PC-9 (cell line): ENCODE measurements around the gene ENTHD1. TPM values are rescaled to one million over a fixed set of nuclear protein-coding genes. Genes with fewer than 3 reads are reported as not detected.

ENCODE experiments used
- BruUV-seq: library from RNA; stranded (reverse); fragments of 400-500 nt; replicated peaks from 2 replicates; lab custom pipeline; 2021; lab: Mats Ljungman, UMichigan
- CTCF ChIA-PET: fragments of 300-600 bp; sonication (Branson Sonifier 250); formaldehyde crosslinking; loops from one replicate; lab custom pipeline; 2022; ENCODE audit warnings: antibody characterized with exemption; lab: Charles Lee
- POLR2A ChIA-PET: fragments of 300-600 bp; sonication (Branson Sonifier 250); formaldehyde crosslinking; loops from one replicate; lab custom pipeline; 2022; ENCODE audit warnings: antibody characterized with exemption; ENCODE audit not compliant: unreplicated experiment; lab: Charles Lee
- DNase-seq, 2 experiments: peaks; one replicate each; pipeline versions ENCODE4 v3.0.0 to v3.0.0-alpha.2; 2015 to 2022; ENCODE audit warnings: mixed read lengths in 1 of 2
- H2AFZ ChIP-seq: fragments of 200-600 bp; sonication (generic); 2 replicates; pipeline ENCODE4 v1.8.1; 2017; ENCODE audit warnings: antibody characterized with exemption
- H3F3A ChIP-seq: fragments of 200-600 bp; sonication (generic); 2 replicates; pipeline ENCODE4 v1.8.1; 2017; ENCODE audit warnings: antibody characterized with exemption, mild to moderate bottlenecking, low read depth; ENCODE audit not compliant: insufficient read depth
- H3K27ac ChIP-seq: fragments of 200-600 bp; sonication (generic); 2 replicates; pipeline ENCODE4 v1.6.1; 2016; ENCODE audit warnings: mixed run types
- H3K27me3 ChIP-seq: fragments of 200-600 bp; sonication (generic); 2 replicates; pipeline ENCODE4 v1.6.1; 2016; ENCODE audit warnings: low read depth, mixed run types; ENCODE audit not compliant: insufficient read depth
- H3K36me3 ChIP-seq: fragments of 200-600 bp; sonication (generic); 2 replicates; pipeline ENCODE4 v1.6.1; 2016; ENCODE audit warnings: low read depth, mixed run types
- H3K4me1 ChIP-seq: fragments of 200-600 bp; sonication (generic); replicated peaks from 2 replicates; pipeline ENCODE4 v1.6.1; 2016; ENCODE audit warnings: mixed run types; ENCODE audit not compliant: insufficient read depth
- H3K4me2 ChIP-seq: fragments of 200-600 bp; sonication (generic); 2 replicates; pipeline ENCODE4 v1.6.1; 2017; ENCODE audit warnings: mixed run types
- H3K4me3 ChIP-seq: fragments of 200-600 bp; sonication (generic); 2 replicates; pipeline ENCODE4 v1.6.1; 2016; ENCODE audit warnings: mixed run types
- H3K79me2 ChIP-seq: fragments of 200-600 bp; sonication (generic); 2 replicates; pipeline ENCODE4 v1.6.1; 2017; ENCODE audit warnings: low read depth, mixed run types
- H3K9me2 ChIP-seq: fragments of 200-600 bp; sonication (generic); 2 replicates; pipeline ENCODE4 v1.8.1; 2017; ENCODE audit warnings: mild to moderate bottlenecking; ENCODE audit not compliant: insufficient read depth
- H3K9me3 ChIP-seq: fragments of 200-600 bp; sonication (generic); 2 replicates; pipeline ENCODE4 v1.8.1; 2016; ENCODE audit warnings: low read depth; ENCODE audit not compliant: insufficient read depth
- H4K20me1 ChIP-seq: fragments of 200-600 bp; sonication (generic); 2 replicates; pipeline ENCODE4 v1.8.1; 2017; ENCODE audit not compliant: insufficient read depth
- EZH2 ChIP-seq: fragments of 200-600 bp; sonication (generic); IDR thresholded peaks from 2 replicates; pipeline ENCODE4 v1.8.0; 2017; ENCODE audit warnings: antibody characterized with exemption, low read depth
- intact Hi-C: fragments of 100-400 bp; cut with micrococcal nuclease; formaldehyde crosslinking; loops from one replicate; pipeline ENCODE4 v1.10.0; 2022; ENCODE audit not compliant: unreplicated experiment
- total RNA-seq: library from RNA; stranded (reverse); gene quantifications from 2 replicates; pipeline ENCODE4 v1.2.3, GENCODE V29; 2021
- TF ChIP-seq, protein P1 (sequence below): fragments of 200-600 bp; sonication (generic); conservative IDR thresholded peaks from 2 replicates; pipeline ENCODE4 v1.6.1; 2017; ENCODE audit warnings: mixed run types, antibody characterized with exemption, mild to moderate bottlenecking, moderate library complexity

The ENTHD1 gene
- total RNA-seq, 1 experiment from 2014 or later = not detected

DNA sequence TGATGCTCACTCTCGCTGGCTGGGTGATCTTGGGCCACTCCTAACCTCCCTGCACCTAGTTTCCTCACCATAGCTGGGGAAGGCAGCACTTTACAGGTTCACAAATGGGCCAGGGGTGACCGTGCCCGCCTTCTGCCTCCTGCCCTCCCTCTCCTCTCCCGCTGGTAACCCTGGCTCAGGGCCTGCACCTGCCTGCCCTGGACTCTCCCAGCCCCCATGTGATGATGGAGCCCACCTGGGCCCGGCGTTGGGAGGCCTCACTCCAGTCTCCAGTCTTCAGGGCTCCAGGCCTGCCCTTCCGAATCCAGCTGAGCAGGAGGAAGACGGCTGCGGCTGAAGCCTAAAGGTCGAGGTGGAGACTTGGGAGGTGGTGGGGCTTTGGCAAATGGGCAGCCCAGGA, 170.1 kb downstream of the ENTHD1 start:
- H3K4me3 ChIP-seq = no peak overlapping the region
- no TSS peak for BruUV-seq
- H3K79me2 ChIP-seq = no peaks in the 10 kb centered on the region
- ChIA-PET CTCF (no interaction called here), POLR2A (no interaction called here)
- peaks cover 59% of the 10 kb centered on the region for H3K27me3 ChIP-seq
- H3K9me3 ChIP-seq = no peaks in the 10 kb centered on the region
- no peaks in the 10 kb centered on the region for H3F3A ChIP-seq
- intact Hi-C loops = no loop called here
- TF ChIP-seq, protein P1, sequence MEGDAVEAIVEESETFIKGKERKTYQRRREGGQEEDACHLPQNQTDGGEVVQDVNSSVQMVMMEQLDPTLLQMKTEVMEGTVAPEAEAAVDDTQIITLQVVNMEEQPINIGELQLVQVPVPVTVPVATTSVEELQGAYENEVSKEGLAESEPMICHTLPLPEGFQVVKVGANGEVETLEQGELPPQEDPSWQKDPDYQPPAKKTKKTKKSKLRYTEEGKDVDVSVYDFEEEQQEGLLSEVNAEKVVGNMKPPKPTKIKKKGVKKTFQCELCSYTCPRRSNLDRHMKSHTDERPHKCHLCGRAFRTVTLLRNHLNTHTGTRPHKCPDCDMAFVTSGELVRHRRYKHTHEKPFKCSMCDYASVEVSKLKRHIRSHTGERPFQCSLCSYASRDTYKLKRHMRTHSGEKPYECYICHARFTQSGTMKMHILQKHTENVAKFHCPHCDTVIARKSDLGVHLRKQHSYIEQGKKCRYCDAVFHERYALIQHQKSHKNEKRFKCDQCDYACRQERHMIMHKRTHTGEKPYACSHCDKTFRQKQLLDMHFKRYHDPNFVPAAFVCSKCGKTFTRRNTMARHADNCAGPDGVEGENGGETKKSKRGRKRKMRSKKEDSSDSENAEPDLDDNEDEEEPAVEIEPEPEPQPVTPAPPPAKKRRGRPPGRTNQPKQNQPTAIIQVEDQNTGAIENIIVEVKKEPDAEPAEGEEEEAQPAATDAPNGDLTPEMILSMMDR = no peak
- TF ChIP-seq EZH2 = no peak
- DNase-seq = no peak
- no peak overlapping the region for H3K27ac ChIP-seq
- no peaks in the 10 kb centered on the region for H3K36me3 ChIP-seq
- H3K9me2 ChIP-seq = no peaks in the 10 kb centered on the region
- H2AFZ ChIP-seq = no peak overlapping the region
- H3K4me1 ChIP-seq = no peaks in the 10 kb centered on the region
- H3K4me2 ChIP-seq = no peak overlapping the region
- no peaks in the 10 kb centered on the region for H4K20me1 ChIP-seq

- DNase-seq = no peak
- Histone ChIP-seq H3K36me3 (no peaks in the 10 kb centered on the region), H3K27ac (no peak overlapping the region), H4K20me1 (no peaks in the 10 kb centered on the region), H3K9me3 (no peaks in the 10 kb centered on the region), H3K4me3 (no peak overlapping the region), H3K4me1 (no peaks in the 10 kb centered on the region), H3K27me3 (peaks cover 57% of the 10 kb centered on the region), H3K79me2 (no peaks in the 10 kb centered on the region), H3F3A (no peaks in the 10 kb centered on the region), H2AFZ (no peak overlapping the region), H3K9me2 (no peaks in the 10 kb centered on the region), H3K4me2 (no peak overlapping the region)
- ChIA-PET POLR2A (no interaction called here), CTCF (no interaction called here)
- intact Hi-C loops = no loop called here
- no TSS peak for BruUV-seq
- TF ChIP-seq EZH2 = no peak
- TF ChIP-seq, protein P1 = no peak
Measured at GRCh38 chr22:39722501-39722900, 171.1 kb downstream of the ENTHD1 start.

DNA sequence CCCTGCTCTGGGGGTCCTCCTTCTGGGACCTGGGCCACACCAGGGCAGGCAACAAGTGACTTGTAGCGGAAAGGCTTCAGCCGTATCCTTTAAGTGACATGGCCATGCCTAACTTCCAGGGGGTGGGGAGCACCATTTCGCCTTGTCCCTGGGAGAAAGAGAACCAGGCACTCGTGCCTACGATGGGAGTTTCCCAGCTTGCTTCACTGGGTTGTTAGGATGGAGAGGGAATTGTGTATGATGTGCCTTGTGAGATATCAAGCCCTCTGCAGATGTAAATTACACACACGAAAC, 171.6 kb downstream of the ENTHD1 start:
- intact Hi-C loops = no loop called here
- TF ChIP-seq, protein P1 = no peak
- no peak for TF ChIP-seq EZH2
- Histone ChIP-seq H3K4me2 (no peak overlapping the region), H2AFZ (no peak overlapping the region), H3K27me3 (peaks cover 52% of the 10 kb centered on the region), H4K20me1 (no peaks in the 10 kb centered on the region), H3K79me2 (no peaks in the 10 kb centered on the region), H3K4me3 (no peak overlapping the region), H3F3A (no peaks in the 10 kb centered on the region), H3K36me3 (no peaks in the 10 kb centered on the region), H3K9me2 (no peaks in the 10 kb centered on the region), H3K27ac (no peak overlapping the region), H3K9me3 (no peaks in the 10 kb centered on the region), H3K4me1 (no peaks in the 10 kb centered on the region)
- ChIA-PET CTCF (no interaction called here), POLR2A (no interaction called here)
- DNase-seq = no peak
- BruUV-seq = no TSS peak
